H9 (cell line): ENCODE data around the gene HEBP2. TPM values are rescaled to one million over a fixed set of nuclear protein-coding genes. Genes with fewer than 3 reads are reported as not detected.
A peak's percentile ranks its signal among the peaks of the same experiment; 100 is the strongest.

Experiments used
- DNase-seq: peaks from one replicate; pipeline ENCODE4 v3.0.0-alpha.2; 2017
- H2AFZ ChIP-seq: one replicate; pipeline ENCODE4 v1.6.1; 2013; ENCODE audit warnings: mild to moderate bottlenecking, low read length, control low read depth, moderate library complexity
- H2AK5ac ChIP-seq: 2 replicates; pipeline ENCODE4 v1.6.1; 2013; ENCODE audit warnings: low read length, control low read depth, mixed read lengths; ENCODE audit not compliant: insufficient read length
- H2BK120ac ChIP-seq: one replicate; pipeline ENCODE4 v1.6.1; 2013; ENCODE audit warnings: low read depth, mild to moderate bottlenecking, low read length, control low read depth, inconsistent platforms; ENCODE audit not compliant: poor library complexity, severe bottlenecking
- H2BK12ac ChIP-seq: 2 replicates; pipeline ENCODE4 v1.6.1; 2013; ENCODE audit warnings: low read length, control low read depth, mixed read lengths, low read depth; ENCODE audit not compliant: insufficient read length
- H2BK15ac ChIP-seq: 2 replicates; pipeline ENCODE4 v1.6.1; 2013; ENCODE audit warnings: low read depth, low read length, control low read depth
- H2BK20ac ChIP-seq: one replicate; pipeline ENCODE4 v1.6.1; 2013; ENCODE audit warnings: low read depth, mild to moderate bottlenecking, low read length, control low read depth, inconsistent platforms; ENCODE audit not compliant: poor library complexity, severe bottlenecking
- H2BK5ac ChIP-seq: 2 replicates; pipeline ENCODE4 v1.6.1; 2013; ENCODE audit warnings: low read length, control low read depth, mixed read lengths; ENCODE audit not compliant: insufficient read length
- H3K14ac ChIP-seq: 2 replicates; pipeline ENCODE4 v1.6.1; 2013; ENCODE audit warnings: low read length, control low read depth; ENCODE audit not compliant: insufficient read depth
- H3K18ac ChIP-seq: 2 replicates; pipeline ENCODE4 v1.6.1; 2013; ENCODE audit warnings: low read depth, mild to moderate bottlenecking, mixed read lengths, low read length, control low read depth; ENCODE audit not compliant: insufficient read length
- H3K23ac ChIP-seq: 2 replicates; pipeline ENCODE4 v1.6.1; 2013; ENCODE audit warnings: low read length, control low read depth, mixed read lengths, low read depth; ENCODE audit not compliant: insufficient read length
- H3K23me2 ChIP-seq: 2 replicates; pipeline ENCODE4 v1.6.1; 2013; ENCODE audit warnings: low read depth, mild to moderate bottlenecking, mixed read lengths, low read length, control low read depth; ENCODE audit not compliant: insufficient read length, poor library complexity, severe bottlenecking
- H3K27ac ChIP-seq: 2 replicates; pipeline ENCODE4 v1.5.1; 2013; ENCODE audit warnings: low read length, control low read depth, mixed read lengths, low read depth; ENCODE audit not compliant: insufficient read length
- H3K27me3 ChIP-seq: 2 replicates; pipeline ENCODE4 v1.6.1; 2013; ENCODE audit warnings: low read length, control low read depth, inconsistent platforms; ENCODE audit not compliant: insufficient read depth
- H3K4ac ChIP-seq: 2 replicates; pipeline ENCODE4 v1.6.1; 2013; ENCODE audit warnings: low read depth, mild to moderate bottlenecking, control low read depth, inconsistent platforms, low read length, moderate library complexity
- H3K4me1 ChIP-seq: 2 replicates; pipeline ENCODE4 v1.6.1; 2013; ENCODE audit warnings: low read length, control low read depth, inconsistent platforms; ENCODE audit not compliant: insufficient read depth
- H3K4me2 ChIP-seq: 2 replicates; pipeline ENCODE4 v1.6.1; 2013; ENCODE audit warnings: low read length, control low read depth, mixed read lengths; ENCODE audit not compliant: insufficient read length, insufficient read depth
- H3K56ac ChIP-seq: 2 replicates; pipeline ENCODE4 v1.6.1; 2013; ENCODE audit warnings: low read depth, mild to moderate bottlenecking, mixed read lengths, low read length, control low read depth; ENCODE audit not compliant: insufficient read length
- H3K79me1 ChIP-seq: 2 replicates; pipeline ENCODE4 v1.6.1; 2013; ENCODE audit warnings: low read depth, mild to moderate bottlenecking, moderate library complexity, low read length, control low read depth, inconsistent platforms; ENCODE audit not compliant: insufficient read depth, poor library complexity, severe bottlenecking
- H3K79me2 ChIP-seq: 2 replicates; pipeline ENCODE4 v1.6.1; 2013; ENCODE audit warnings: low read length, control low read depth, inconsistent platforms; ENCODE audit not compliant: insufficient read depth
- H3K9ac ChIP-seq: 2 replicates; pipeline ENCODE4 v1.6.1; 2013; ENCODE audit warnings: low read length, control low read depth, mixed read lengths; ENCODE audit not compliant: insufficient read length; ENCODE audit errors: extremely low read depth
- H3K9me3 ChIP-seq: one replicate; pipeline ENCODE4 v1.6.1; 2013; ENCODE audit warnings: low read depth, low read length, inconsistent platforms; ENCODE audit not compliant: control insufficient read depth
- H3T11ph ChIP-seq: one replicate; pipeline ENCODE4 v1.6.1; 2013; ENCODE audit warnings: mild to moderate bottlenecking, low read length, control low read depth, inconsistent platforms
- H4K20me1 ChIP-seq: one replicate; pipeline ENCODE4 v1.6.1; 2013; ENCODE audit not compliant: control insufficient read depth, insufficient read length, insufficient read depth
- H4K5ac ChIP-seq: 2 replicates; pipeline ENCODE4 v1.6.1; 2013; ENCODE audit warnings: low read depth, mild to moderate bottlenecking, mixed read lengths, low read length, control low read depth; ENCODE audit not compliant: insufficient read length
- H4K8ac ChIP-seq: replicated peaks from 2 replicates; pipeline ENCODE4 v1.6.1; 2013; ENCODE audit warnings: low read length, control low read depth, mixed read lengths, low read depth; ENCODE audit not compliant: insufficient read length
- H4K91ac ChIP-seq: 2 replicates; pipeline ENCODE4 v1.6.1; 2013; ENCODE audit warnings: low read depth, mild to moderate bottlenecking, moderate library complexity, mixed read lengths, low read length, control low read depth; ENCODE audit not compliant: insufficient read length
- H3K27ac Mint-ChIP-seq, 3 experiments: 2 replicates in 2 of 3; 3 replicates in 1 of 3; pipeline ENCODE4 v1.8.0; 2020 to 2021; ENCODE audit warnings: mixed read lengths in 3 of 3, mild to moderate bottlenecking in 1 of 3, moderate library complexity in 1 of 3
- H3K27me3 Mint-ChIP-seq: 2 replicates; pipeline ENCODE4 v1.8.0; 2021; ENCODE audit warnings: low read depth, mild to moderate bottlenecking, moderate library complexity, mixed read lengths
- H3K36me3 Mint-ChIP-seq, 3 experiments: 2 replicates in 2 of 3; 3 replicates in 1 of 3; pipeline ENCODE4 v1.8.0; 2020 to 2021; ENCODE audit warnings: low read depth in 3 of 3, mixed read lengths in 3 of 3; ENCODE audit not compliant: insufficient read depth in 1 of 3
- H3K4me1 Mint-ChIP-seq, 2 experiments: 2 replicates each; pipeline ENCODE4 v1.8.0; 2020; ENCODE audit warnings: mixed read lengths in 2 of 2
- H3K4me3 Mint-ChIP-seq, 2 experiments: 2 replicates in 1 of 2; 3 replicates in 1 of 2; pipeline ENCODE4 v1.8.0; 2020 to 2021; ENCODE audit warnings: mild to moderate bottlenecking in 2 of 2, mixed read lengths in 2 of 2, moderate library complexity in 1 of 2
- H3K9me3 Mint-ChIP-seq, 2 experiments: 2 replicates in 1 of 2; 3 replicates in 1 of 2; pipeline ENCODE4 v1.8.0; 2020; ENCODE audit warnings: mild to moderate bottlenecking in 2 of 2, mixed read lengths in 2 of 2, moderate library complexity in 1 of 2
- total RNA-seq: library from RNA; stranded (reverse); gene quantifications from 2 replicates; pipeline ENCODE4 v1.2.1, GENCODE V29; 2021
- TF ChIP-seq, protein P1 (sequence below): fragments of 200-600 bp; sonication (generic); conservative IDR thresholded peaks from 3 replicates; pipeline ENCODE4 v1.8.0; 2021; ENCODE audit warnings: antibody characterized with exemption, mild to moderate bottlenecking

Gene HEBP2
- total RNA-seq, 1 experiment from 2014 or later: 57.8 TPM

GRCh38 chr6:138372711-138373463 lies 31.1 kb upstream of the HEBP2 start:
- Histone ChIP-seq H3K27ac (no peak overlapping the region), H3K23ac (no peak overlapping the region), H3K79me1 (no peaks in the 10 kb centered on the region), H4K5ac (no peak overlapping the region), H3K9ac (no peak overlapping the region), H3K4me1 (peaks cover 1% of the 10 kb centered on the region; the same call in 1 of the 2 replicates), H4K91ac (no peak overlapping the region), H3K18ac (no peak overlapping the region), H2BK120ac (no peak overlapping the region), H2AFZ (no peak overlapping the region), H4K20me1 (no peaks in the 10 kb centered on the region), H4K8ac (no peak overlapping the region), H2BK15ac (no peak overlapping the region), H3K4me2 (no peak overlapping the region), H3K56ac (no peak overlapping the region), H2BK12ac (no peak overlapping the region), H3K79me2 (no peaks in the 10 kb centered on the region), H3T11ph (no peak overlapping the region), H3K23me2 (no peaks in the 10 kb centered on the region), H3K27me3 (no peaks in the 10 kb centered on the region), H3K4ac (no peak overlapping the region), H3K9me3 (no peaks in the 10 kb centered on the region), H3K14ac (no peak overlapping the region), H2BK5ac (no peak overlapping the region), H2AK5ac (no peak overlapping the region), H2BK20ac (no peak overlapping the region)
- Mint-ChIP-seq H3K27me3 (no peaks in the 10 kb centered on the region), H3K9me3 (0 out of 5 replicates have a peak, but pooled peaks cover 0 to 6% of the 10 kb centered on the region in 2 experiments), H3K4me3 (no peak overlapping the region), H3K36me3 (no peaks in the 10 kb centered on the region), H3K27ac (no peak overlapping the region), H3K4me1 (peaks cover 13 to 15% of the 10 kb centered on the region in 2 experiments)
- TF ChIP-seq, protein P1, sequence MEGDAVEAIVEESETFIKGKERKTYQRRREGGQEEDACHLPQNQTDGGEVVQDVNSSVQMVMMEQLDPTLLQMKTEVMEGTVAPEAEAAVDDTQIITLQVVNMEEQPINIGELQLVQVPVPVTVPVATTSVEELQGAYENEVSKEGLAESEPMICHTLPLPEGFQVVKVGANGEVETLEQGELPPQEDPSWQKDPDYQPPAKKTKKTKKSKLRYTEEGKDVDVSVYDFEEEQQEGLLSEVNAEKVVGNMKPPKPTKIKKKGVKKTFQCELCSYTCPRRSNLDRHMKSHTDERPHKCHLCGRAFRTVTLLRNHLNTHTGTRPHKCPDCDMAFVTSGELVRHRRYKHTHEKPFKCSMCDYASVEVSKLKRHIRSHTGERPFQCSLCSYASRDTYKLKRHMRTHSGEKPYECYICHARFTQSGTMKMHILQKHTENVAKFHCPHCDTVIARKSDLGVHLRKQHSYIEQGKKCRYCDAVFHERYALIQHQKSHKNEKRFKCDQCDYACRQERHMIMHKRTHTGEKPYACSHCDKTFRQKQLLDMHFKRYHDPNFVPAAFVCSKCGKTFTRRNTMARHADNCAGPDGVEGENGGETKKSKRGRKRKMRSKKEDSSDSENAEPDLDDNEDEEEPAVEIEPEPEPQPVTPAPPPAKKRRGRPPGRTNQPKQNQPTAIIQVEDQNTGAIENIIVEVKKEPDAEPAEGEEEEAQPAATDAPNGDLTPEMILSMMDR: peak; percentile 22; the same call in 1 of the 3 replicates
- DNase-seq: no peak
